Measurements from ENCODE around the gene ENAH.

The ENAH gene

GRCh38 chr1:225691377-225691776, 38.5 kb upstream of the ENAH start:
- H4K91ac ChIP-seq (ENCODE audit: low read length), result no peak overlapping the region
- H3K27me3 ChIP-seq (ENCODE audit: control insufficient read depth in 1 of 2, insufficient read depth in 1 of 2, low read length in 2 of 2), result no peaks in the 10 kb centered on the region
- peak overlapping the region; percentile 49 for H2BK15ac ChIP-seq (ENCODE audit: low read depth, poor library complexity, severe bottlenecking)
- H3K23ac ChIP-seq (ENCODE audit: low read length in 2 of 2), result no peak overlapping the region
- no peak overlapping the region for H2BK5ac ChIP-seq (ENCODE audit: low read depth, low read length, poor library complexity, severe bottlenecking)
- H2AK5ac ChIP-seq (ENCODE audit: low read length, severe bottlenecking), result peak overlapping the region; percentile 71
- H3K18ac ChIP-seq (ENCODE audit: low read depth in 1 of 2, low read length in 2 of 2), result peak overlapping the region in 1 of 2 experiments; percentile 16
- no peaks in the 10 kb centered on the region for H3K36me3 ChIP-seq (ENCODE audit: control insufficient read depth in 1 of 2, insufficient read depth in 2 of 2, low read depth in 1 of 2, low read length in 2 of 2)
- H3K4me3 ChIP-seq (ENCODE audit: insufficient read depth in 1 of 2, low read depth in 1 of 2, low read length in 2 of 2), result no peak overlapping the region
- peak overlapping the region; percentile 89 for H3K27ac ChIP-seq (ENCODE audit: low read length, poor library complexity, severe bottlenecking)
- no peak overlapping the region for H3K4me2 ChIP-seq (ENCODE audit: low read length, poor library complexity, severe bottlenecking)
- H4K8ac ChIP-seq (ENCODE audit: low read length), result no peak overlapping the region
- H3K14ac ChIP-seq (ENCODE audit: low read length in 2 of 2), result no peak overlapping the region
- 80% methylated on average over 1 of the region's 2 CpGs for WGBS
- H2BK120ac ChIP-seq (ENCODE audit: low read depth, low read length), result no peak overlapping the region
- no peak overlapping the region for H3K4ac ChIP-seq (ENCODE audit: low read depth in 1 of 2, low read length in 2 of 2)
- H2BK12ac ChIP-seq (ENCODE audit: low read length in 2 of 2), result peak overlapping the region in 1 of 2 experiments; percentile 61
- no peaks in the 10 kb centered on the region for H3K79me1 ChIP-seq (replicated peaks; ENCODE audit: low read length, poor library complexity, severe bottlenecking)
- no peaks in the 10 kb centered on the region for H3K9me3 ChIP-seq (ENCODE audit: control insufficient read depth, low read length)
- DNase-seq, result peak; percentile 71
- peaks cover 14% of the 10 kb centered on the region for H3K4me1 ChIP-seq (ENCODE audit: control insufficient read depth, insufficient read depth, low read depth, low read length)
- no peak overlapping the region for H3K9ac ChIP-seq (ENCODE audit: low read length)
- H2AFZ ChIP-seq (ENCODE audit: low read depth, low read length), result no peak overlapping the region

- H2BK12ac ChIP-seq (ENCODE audit: low read length in 2 of 2), result no peak overlapping the region
- peaks cover 14% of the 10 kb centered on the region for H3K4me1 ChIP-seq (ENCODE audit: control insufficient read depth, insufficient read depth, low read depth, low read length)
- DNase-seq, result no peak
- H3K27me3 ChIP-seq (ENCODE audit: control insufficient read depth in 1 of 2, insufficient read depth in 1 of 2, low read length in 2 of 2), result no peaks in the 10 kb centered on the region
- H3K14ac ChIP-seq (ENCODE audit: low read length in 2 of 2), result no peak overlapping the region
- no peak overlapping the region for H4K8ac ChIP-seq (ENCODE audit: low read length)
- no peak overlapping the region for H3K4me3 ChIP-seq (ENCODE audit: insufficient read depth in 1 of 2, low read depth in 1 of 2, low read length in 2 of 2)
- H2BK15ac ChIP-seq (ENCODE audit: low read depth, poor library complexity, severe bottlenecking), result peak overlapping the region; percentile 20
- no peak overlapping the region for H2BK120ac ChIP-seq (ENCODE audit: low read depth, low read length)
- no peak overlapping the region for H3K27ac ChIP-seq (ENCODE audit: low read length, poor library complexity, severe bottlenecking)
- no peaks in the 10 kb centered on the region for H3K79me1 ChIP-seq (replicated peaks; ENCODE audit: low read length, poor library complexity, severe bottlenecking)
- no peaks in the 10 kb centered on the region for H3K36me3 ChIP-seq (ENCODE audit: control insufficient read depth in 1 of 2, insufficient read depth in 2 of 2, low read depth in 1 of 2, low read length in 2 of 2)
- H3K9me3 ChIP-seq (ENCODE audit: control insufficient read depth, low read length), result no peaks in the 10 kb centered on the region
- peak overlapping the region in 1 of 2 experiments; percentile 54 for H3K4ac ChIP-seq (ENCODE audit: low read depth in 1 of 2, low read length in 2 of 2)
- H2AK5ac ChIP-seq (ENCODE audit: low read length, severe bottlenecking), result peak overlapping the region; percentile 68
- no peak overlapping the region for H3K9ac ChIP-seq (ENCODE audit: low read length)
- 91% methylated on average over 2 of the region's 2 CpGs for WGBS
- no peak overlapping the region for H2AFZ ChIP-seq (ENCODE audit: low read depth, low read length)
- H3K18ac ChIP-seq (ENCODE audit: low read depth in 1 of 2, low read length in 2 of 2), result no peak overlapping the region
- no peak overlapping the region for H2BK5ac ChIP-seq (ENCODE audit: low read depth, low read length, poor library complexity, severe bottlenecking)
- no peak overlapping the region for H3K4me2 ChIP-seq (ENCODE audit: low read length, poor library complexity, severe bottlenecking)
- H3K23ac ChIP-seq (ENCODE audit: low read length in 2 of 2), result no peak overlapping the region
- H4K91ac ChIP-seq (ENCODE audit: low read length), result no peak overlapping the region
These were observed 37.0 kb upstream of the ENAH start for GRCh38 chr1:225689882-225690459.

- Histone ChIP-seq H3K27me3 (ENCODE audit: control insufficient read depth in 1 of 2, insufficient read depth in 1 of 2, low read length in 2 of 2) (peaks cover 0 to under 1% of the 10 kb centered on the region in 2 experiments), H3K4me3 (ENCODE audit: insufficient read depth in 1 of 2, low read depth in 1 of 2, low read length in 2 of 2) (no peak overlapping the region), H3K36me3 (ENCODE audit: control insufficient read depth in 1 of 2, insufficient read depth in 2 of 2, low read depth in 1 of 2, low read length in 2 of 2) (no peaks in the 10 kb centered on the region), H3K4me1 (ENCODE audit: control insufficient read depth, insufficient read depth, low read depth, low read length) (peaks cover 14% of the 10 kb centered on the region), H3K4me2 (ENCODE audit: low read length, poor library complexity, severe bottlenecking) (no peak overlapping the region), H3K14ac (ENCODE audit: low read length in 2 of 2) (no peak overlapping the region), H3K23ac (ENCODE audit: low read length in 2 of 2) (no peak overlapping the region), H3K9ac (ENCODE audit: low read length) (no peak overlapping the region), H3K9me3 (ENCODE audit: control insufficient read depth, low read length) (no peaks in the 10 kb centered on the region), H3K4ac (ENCODE audit: low read depth in 1 of 2, low read length in 2 of 2) (no peak overlapping the region), H4K8ac (ENCODE audit: low read length) (no peak overlapping the region), H2BK12ac (ENCODE audit: low read length in 2 of 2) (no peak overlapping the region), H2BK5ac (ENCODE audit: low read depth, low read length, poor library complexity, severe bottlenecking) (no peak overlapping the region), H3K79me1 (replicated peaks; ENCODE audit: low read length, poor library complexity, severe bottlenecking) (no peaks in the 10 kb centered on the region), H2BK120ac (ENCODE audit: low read depth, low read length) (no peak overlapping the region), H3K27ac (ENCODE audit: low read length, poor library complexity, severe bottlenecking) (no peak overlapping the region), H3K18ac (ENCODE audit: low read depth in 1 of 2, low read length in 2 of 2) (peak overlapping the region in 1 of 2 experiments; percentile 29), H2AK5ac (ENCODE audit: low read length, severe bottlenecking) (no peak overlapping the region), H4K91ac (ENCODE audit: low read length) (no peak overlapping the region), H2BK15ac (ENCODE audit: low read depth, poor library complexity, severe bottlenecking) (no peak overlapping the region), H2AFZ (ENCODE audit: low read depth, low read length) (no peak overlapping the region)
- 100% methylated on average over 2 of the region's 2 CpGs for WGBS
- no peak for DNase-seq
These were observed 35.4 kb upstream of the ENAH start for GRCh38 chr1:225688345-225688744.

GRCh38 chr1:225685476-225686176, 32.7 kb upstream of the ENAH start:
- H3K18ac ChIP-seq (ENCODE audit: low read depth in 1 of 2, low read length in 2 of 2), result no peak overlapping the region
- H3K14ac ChIP-seq (ENCODE audit: low read length in 2 of 2), result no peak overlapping the region
- H4K8ac ChIP-seq (ENCODE audit: low read length), result no peak overlapping the region
- no peak overlapping the region for H2BK15ac ChIP-seq (ENCODE audit: low read depth, poor library complexity, severe bottlenecking)
- no peak overlapping the region for H2AK5ac ChIP-seq (ENCODE audit: low read length, severe bottlenecking)
- no peak overlapping the region for H3K9ac ChIP-seq (ENCODE audit: low read length)
- no peak overlapping the region for H3K27ac ChIP-seq (ENCODE audit: low read length, poor library complexity, severe bottlenecking)
- H2AFZ ChIP-seq (ENCODE audit: low read depth, low read length), result no peak overlapping the region
- no peaks in the 10 kb centered on the region for H3K36me3 ChIP-seq (ENCODE audit: control insufficient read depth in 1 of 2, insufficient read depth in 2 of 2, low read depth in 1 of 2, low read length in 2 of 2)
- no peak overlapping the region for H2BK5ac ChIP-seq (ENCODE audit: low read depth, low read length, poor library complexity, severe bottlenecking)
- no CpG with 5 or more reads among the region's 1 CpG for WGBS
- no peaks in the 10 kb centered on the region for H3K9me3 ChIP-seq (ENCODE audit: control insufficient read depth, low read length)
- H2BK120ac ChIP-seq (ENCODE audit: low read depth, low read length), result no peak overlapping the region
- H3K79me1 ChIP-seq (replicated peaks; ENCODE audit: low read length, poor library complexity, severe bottlenecking), result no peaks in the 10 kb centered on the region
- peaks cover 0 to 3% of the 10 kb centered on the region in 2 experiments for H3K27me3 ChIP-seq (ENCODE audit: control insufficient read depth in 1 of 2, insufficient read depth in 1 of 2, low read length in 2 of 2)
- H3K4me3 ChIP-seq (ENCODE audit: insufficient read depth in 1 of 2, low read depth in 1 of 2, low read length in 2 of 2), result no peak overlapping the region
- H4K91ac ChIP-seq (ENCODE audit: low read length), result no peak overlapping the region
- H3K4ac ChIP-seq (ENCODE audit: low read depth in 1 of 2, low read length in 2 of 2), result no peak overlapping the region
- no peak overlapping the region for H3K23ac ChIP-seq (ENCODE audit: low read length in 2 of 2)
- H3K4me2 ChIP-seq (ENCODE audit: low read length, poor library complexity, severe bottlenecking), result no peak overlapping the region
- H2BK12ac ChIP-seq (ENCODE audit: low read length in 2 of 2), result no peak overlapping the region
- peak; percentile 12 for DNase-seq
- H3K4me1 ChIP-seq (ENCODE audit: control insufficient read depth, insufficient read depth, low read depth, low read length), result peaks cover 3% of the 10 kb centered on the region

Data from mesenchymal stem cell (in vitro differentiated cells and primary cell).